ENCODE data around the gene LMNB1. TPM values are rescaled to one million over a fixed set of nuclear protein-coding genes. Genes with fewer than 3 reads are reported as not detected.
A peak's percentile ranks its signal among the peaks of the same experiment; 100 is the strongest.
"Not testable (repeated sequence)": the region's sequence is repeated elsewhere in the genome, so short reads cannot be mapped to it uniquely, and the experiment has no call there.

The LMNB1 gene
- total RNA-seq, 1 donor from 2014 or later = 200 TPM

GRCh38 chr5:126755593-126755992, 21.3 kb upstream of the LMNB1 start:
- no peak overlapping the region for H3K4me3 Mint-ChIP-seq
- no peak for DNase-seq (ENCODE audit: low spot score)
- H3K4me1 Mint-ChIP-seq (ENCODE audit: low read depth) = peaks cover 48% of the 10 kb centered on the region
- peaks cover 2% of the 10 kb centered on the region for H3K36me3 Mint-ChIP-seq (ENCODE audit: low read depth)
- no peak overlapping the region for H3K27ac Mint-ChIP-seq
- no peaks in the 10 kb centered on the region for H3K27me3 Mint-ChIP-seq (ENCODE audit: insufficient read depth)
- intact Hi-C loops (cut with micrococcal nuclease) = no loop called here
- H3K9me3 Mint-ChIP-seq = peaks cover 6% of the 10 kb centered on the region

- Mint-ChIP-seq H3K4me3 (peak overlapping the region; percentile 58), H3K27ac (peak overlapping the region; percentile 88), H3K36me3 (ENCODE audit: low read depth) (peaks cover 2% of the 10 kb centered on the region), H3K4me1 (ENCODE audit: low read depth) (peaks cover 50% of the 10 kb centered on the region), H3K9me3 (no peaks in the 10 kb centered on the region), H3K27me3 (ENCODE audit: insufficient read depth) (no peaks in the 10 kb centered on the region)
- DNase-seq (ENCODE audit: low spot score) = no peak
- intact Hi-C loops (cut with micrococcal nuclease) = no loop called here
Measured at GRCh38 chr5:126757713-126758357, 19.1 kb upstream of the LMNB1 start.

GRCh38 chr5:126763371-126763770, 13.6 kb upstream of the LMNB1 start:
- no peak overlapping the region for H3K4me3 Mint-ChIP-seq
- H3K36me3 Mint-ChIP-seq (ENCODE audit: low read depth) = no peaks in the 10 kb centered on the region
- H3K4me1 Mint-ChIP-seq (ENCODE audit: low read depth) = peaks cover 37% of the 10 kb centered on the region
- no peaks in the 10 kb centered on the region for H3K9me3 Mint-ChIP-seq
- H3K27ac Mint-ChIP-seq = peak overlapping the region; percentile 70
- no peaks in the 10 kb centered on the region for H3K27me3 Mint-ChIP-seq (ENCODE audit: insufficient read depth)
- no peak for DNase-seq (ENCODE audit: low spot score)
- intact Hi-C loops (cut with micrococcal nuclease) = loop anchor here (5.0 kb wide), 1 partner anchor 316 kb away; no protein-coding TSS in a partner anchor

GRCh38 chr5:126769703-126770102, 7.2 kb upstream of the LMNB1 start:
- Mint-ChIP-seq H3K27ac (no peak overlapping the region), H3K4me3 (no peak overlapping the region), H3K9me3 (no peaks in the 10 kb centered on the region), H3K36me3 (ENCODE audit: low read depth) (peaks cover 1% of the 10 kb centered on the region), H3K27me3 (ENCODE audit: insufficient read depth) (no peaks in the 10 kb centered on the region), H3K4me1 (ENCODE audit: low read depth) (peaks cover 5% of the 10 kb centered on the region)
- intact Hi-C loops (cut with micrococcal nuclease) = loop anchor here (10.0 kb wide), 1 partner anchor 1315 kb away; the partner anchor contains the start of gene SLC12A2
- DNase-seq (ENCODE audit: low spot score) = no peak

- not testable (repeated sequence) for DNase-seq (ENCODE audit: low spot score); H3K4me1 Mint-ChIP-seq (ENCODE audit: low read depth); H3K9me3 Mint-ChIP-seq; H3K36me3 Mint-ChIP-seq (ENCODE audit: low read depth); H3K27me3 Mint-ChIP-seq (ENCODE audit: insufficient read depth); H3K4me3 Mint-ChIP-seq; H3K27ac Mint-ChIP-seq
- intact Hi-C loops (cut with micrococcal nuclease) = loop anchor here (10.0 kb wide), 1 partner anchor 1311 kb away; the partner anchor contains the start of gene SLC12A2
Measured at GRCh38 chr5:126773536-126773935, 3.4 kb upstream of the LMNB1 start.

- not testable (repeated sequence) for DNase-seq (ENCODE audit: low spot score); H3K27ac Mint-ChIP-seq; H3K27me3 Mint-ChIP-seq (ENCODE audit: insufficient read depth); H3K9me3 Mint-ChIP-seq; H3K4me3 Mint-ChIP-seq
- peaks cover 11% of the 10 kb centered on the region for H3K36me3 Mint-ChIP-seq (ENCODE audit: low read depth)
- intact Hi-C loops (cut with micrococcal nuclease) = loop anchor here (10.0 kb wide), 1 partner anchor 1310 kb away; the partner anchor contains the start of gene SLC12A2
- peaks cover 13% of the 10 kb centered on the region for H3K4me1 Mint-ChIP-seq (ENCODE audit: low read depth)
Measured at GRCh38 chr5:126774595-126774994, 2.3 kb upstream of the LMNB1 start.

- intact Hi-C loops (cut with micrococcal nuclease) = loop anchor here (1.0 to 10.0 kb wide), 4 partner anchors 47 to 1307 kb away; partner anchors contain the start of gene SLC12A2
- DNase-seq (ENCODE audit: low spot score) = peak; percentile 54
- Mint-ChIP-seq H3K9me3 (no peaks in the 10 kb centered on the region), H3K27me3 (ENCODE audit: insufficient read depth) (no peaks in the 10 kb centered on the region), H3K4me1 (ENCODE audit: low read depth) (peaks cover 31% of the 10 kb centered on the region), H3K36me3 (ENCODE audit: low read depth) (peaks cover 15% of the 10 kb centered on the region), H3K27ac (peak overlapping the region; percentile 95), H3K4me3 (peak overlapping the region; percentile 90)
Measured at GRCh38 chr5:126777257-126777974, 480 bp downstream of the LMNB1 start.

GRCh38 chr5:126777975-126778674, 1.2 kb downstream of the LMNB1 start:
- intact Hi-C loops (cut with micrococcal nuclease) = loop anchor here (1.0 to 10.0 kb wide), 8 partner anchors 33 to 1307 kb away; partner anchors contain the start of genes MARCHF3, PRRC1 and SLC12A2
- no peaks in the 10 kb centered on the region for H3K9me3 Mint-ChIP-seq
- H3K27me3 Mint-ChIP-seq (ENCODE audit: insufficient read depth) = no peaks in the 10 kb centered on the region
- H3K4me3 Mint-ChIP-seq = peak overlapping the region; percentile 90
- DNase-seq (ENCODE audit: low spot score) = peak; percentile 95
- peak overlapping the region; percentile 90 for H3K27ac Mint-ChIP-seq
- peaks cover 15% of the 10 kb centered on the region for H3K36me3 Mint-ChIP-seq (ENCODE audit: low read depth)
- H3K4me1 Mint-ChIP-seq (ENCODE audit: low read depth) = peaks cover 31% of the 10 kb centered on the region

- H3K36me3 Mint-ChIP-seq (ENCODE audit: low read depth) = peaks cover 19% of the 10 kb centered on the region
- H3K4me3 Mint-ChIP-seq = peak overlapping the region; percentile 90
- no peaks in the 10 kb centered on the region for H3K9me3 Mint-ChIP-seq
- no peak for DNase-seq (ENCODE audit: low spot score)
- H3K27me3 Mint-ChIP-seq (ENCODE audit: insufficient read depth) = no peaks in the 10 kb centered on the region
- intact Hi-C loops (cut with micrococcal nuclease) = loop anchor here (1.0 to 10.0 kb wide), 6 partner anchors 32 to 1306 kb away; partner anchors contain the start of genes MARCHF3, PRRC1 and SLC12A2
- H3K27ac Mint-ChIP-seq = peak overlapping the region; percentile 90
- H3K4me1 Mint-ChIP-seq (ENCODE audit: low read depth) = peaks cover 38% of the 10 kb centered on the region
Measured at GRCh38 chr5:126778675-126779403, 1.9 kb downstream of the LMNB1 start.

- Mint-ChIP-seq H3K4me1 (ENCODE audit: low read depth) (peaks cover 38% of the 10 kb centered on the region), H3K27ac (peak overlapping the region; percentile 75), H3K9me3 (no peaks in the 10 kb centered on the region), H3K4me3 (peak overlapping the region; percentile 90), H3K27me3 (ENCODE audit: insufficient read depth) (no peaks in the 10 kb centered on the region), H3K36me3 (ENCODE audit: low read depth) (peaks cover 19% of the 10 kb centered on the region)
- intact Hi-C loops (cut with micrococcal nuclease) = loop anchor here (1.0 kb wide), 4 partner anchors 22 to 124 kb away; no protein-coding TSS in a partner anchor
- DNase-seq (ENCODE audit: low spot score) = peak; percentile 33
Measured at GRCh38 chr5:126780165-126780827, 3.4 kb downstream of the LMNB1 start.

- H3K9me3 Mint-ChIP-seq; H3K27me3 Mint-ChIP-seq (ENCODE audit: insufficient read depth); intact Hi-C loops (cut with micrococcal nuclease); DNase-seq (ENCODE audit: low spot score): not testable (repeated sequence)
- Mint-ChIP-seq H3K27ac (peak overlapping the region; percentile 91), H3K4me1 (ENCODE audit: low read depth) (peaks cover 60% of the 10 kb centered on the region), H3K4me3 (peak overlapping the region; percentile 12), H3K36me3 (ENCODE audit: low read depth) (peaks cover 12% of the 10 kb centered on the region)
Measured at GRCh38 chr5:126788409-126788808, 11.5 kb downstream of the LMNB1 start.

- peaks cover 6% of the 10 kb centered on the region for H3K36me3 Mint-ChIP-seq (ENCODE audit: low read depth)
- no peaks in the 10 kb centered on the region for H3K27me3 Mint-ChIP-seq (ENCODE audit: insufficient read depth)
- intact Hi-C loops (cut with micrococcal nuclease) = no loop called here
- H3K27ac Mint-ChIP-seq = peak overlapping the region; percentile 74
- H3K9me3 Mint-ChIP-seq = no peaks in the 10 kb centered on the region
- DNase-seq (ENCODE audit: low spot score) = no peak
- peaks cover 62% of the 10 kb centered on the region for H3K4me1 Mint-ChIP-seq (ENCODE audit: low read depth)
- H3K4me3 Mint-ChIP-seq = no peak overlapping the region
Measured at GRCh38 chr5:126793097-126793496, 16.2 kb downstream of the LMNB1 start.

All from activated T-helper 1 cell treated with anti-CD3 and anti-CD28 coated beads, Interleukin-12 subunit alpha, Interleukin-12 subunit beta, Interleukin-2, Interleukin-4 antibody, amounts not matched to agents 30 ng/mL and 10 ng/mL and 1 ng/mL, durations not matched to agents 14 hours and 24 hours and 36 hours (primary cell).